GM23338 (cell line): ENCODE results near the gene NIPBL. TPM values are rescaled to one million over a fixed set of nuclear protein-coding genes. Genes with fewer than 3 reads are reported as not detected.

ENCODE experiments used
- ATAC-seq: fragments of 200-7000 bp; cut with Tn5 transposase; 3 replicates; pipeline ENCODE4 v1.9.1; 2020
- DNase-seq: peaks from one replicate; pipeline ENCODE4 v3.0.0-alpha.2; 2015; ENCODE audit warnings: low spot score
- H2AFZ ChIP-seq: fragments of 200-600 bp; sonication (generic); 2 replicates; pipeline ENCODE4 v1.8.0; 2016; ENCODE audit warnings: antibody characterized with exemption, mild to moderate bottlenecking, moderate library complexity
- H3F3A ChIP-seq: fragments of 200-600 bp; sonication (generic); replicated peaks from 2 replicates; pipeline ENCODE4 v1.8.0; 2017; ENCODE audit warnings: antibody characterized with exemption, mixed run types, low read depth
- H3K27ac ChIP-seq: fragments of 200-600 bp; sonication (generic); 2 replicates; pipeline ENCODE4 v1.6.1; 2016; ENCODE audit warnings: low read depth
- H3K27me3 ChIP-seq: fragments of 200-600 bp; sonication (generic); 2 replicates; pipeline ENCODE4 v1.8.0; 2016; ENCODE audit warnings: mild to moderate bottlenecking, mixed run types, moderate library complexity; ENCODE audit not compliant: insufficient read depth
- H3K36me3 ChIP-seq: fragments of 200-600 bp; sonication (generic); 2 replicates; pipeline ENCODE4 v1.8.0; 2016; ENCODE audit warnings: mild to moderate bottlenecking; ENCODE audit not compliant: insufficient read depth
- H3K4me1 ChIP-seq: fragments of 200-600 bp; sonication (generic); 2 replicates; pipeline ENCODE4 v1.8.0; 2016; ENCODE audit warnings: mild to moderate bottlenecking, moderate library complexity; ENCODE audit not compliant: insufficient read depth
- H3K4me2 ChIP-seq: fragments of 200-600 bp; sonication (generic); 2 replicates; pipeline ENCODE4 v1.7.1; 2017; ENCODE audit warnings: mixed run types
- H3K4me3 ChIP-seq: fragments of 200-600 bp; sonication (generic); 2 replicates; pipeline ENCODE4 v1.6.1; 2016; ENCODE audit warnings: mixed run types
- H3K79me2 ChIP-seq: fragments of 200-600 bp; sonication (generic); replicated peaks from 2 replicates; pipeline ENCODE4 v1.8.0; 2017; ENCODE audit warnings: mild to moderate bottlenecking; ENCODE audit not compliant: insufficient read depth
- H3K9me2 ChIP-seq: fragments of 200-600 bp; sonication (generic); 2 replicates; pipeline ENCODE4 v1.8.0; 2017; ENCODE audit not compliant: insufficient read depth
- H4K20me1 ChIP-seq: fragments of 200-600 bp; sonication (generic); replicated peaks from 2 replicates; pipeline ENCODE4 v1.8.0; 2017; ENCODE audit warnings: mild to moderate bottlenecking; ENCODE audit not compliant: insufficient read depth
- H3K27ac Mint-ChIP-seq: 2 replicates; pipeline ENCODE4 v1.8.0; 2020; ENCODE audit warnings: inconsistent platforms, mild to moderate bottlenecking, moderate library complexity, mixed read lengths
- H3K27me3 Mint-ChIP-seq: 3 replicates; pipeline ENCODE4 v1.8.0; 2022; ENCODE audit warnings: low read depth, mild to moderate bottlenecking, moderate library complexity, mixed read lengths, inconsistent platforms; ENCODE audit not compliant: insufficient read depth, poor library complexity
- H3K36me3 Mint-ChIP-seq: 3 replicates; pipeline ENCODE4 v1.8.0; 2021; ENCODE audit warnings: low read depth, mild to moderate bottlenecking, inconsistent platforms, moderate library complexity, mixed read lengths
- H3K4me1 Mint-ChIP-seq: 3 replicates; pipeline ENCODE4 v1.8.0; 2020; ENCODE audit warnings: mild to moderate bottlenecking, inconsistent platforms, mixed read lengths
- H3K4me3 Mint-ChIP-seq: 3 replicates; pipeline ENCODE4 v1.8.0; 2021; ENCODE audit warnings: moderate library complexity, mild to moderate bottlenecking, inconsistent platforms, mixed read lengths
- H3K9me3 Mint-ChIP-seq: 3 replicates; pipeline ENCODE4 v1.8.0; 2020; ENCODE audit warnings: moderate library complexity, mild to moderate bottlenecking, inconsistent platforms, mixed read lengths
- EZH2 ChIP-seq: fragments of 200-600 bp; sonication (generic); IDR thresholded peaks from one replicate; pipeline ENCODE4 v1.8.0; 2017; ENCODE audit warnings: antibody characterized with exemption, mild to moderate bottlenecking, low read depth; ENCODE audit not compliant: unreplicated experiment
- EZH2phosphoT487 ChIP-seq: fragments of 200-600 bp; sonication (generic); IDR thresholded peaks from one replicate; pipeline ENCODE4 v1.8.1; 2018; ENCODE audit warnings: antibody characterized with exemption; ENCODE audit not compliant: unreplicated experiment
- JUNB ChIP-seq: IDR thresholded peaks from one replicate; pipeline ENCODE4 v1.6.1; 2016; ENCODE audit warnings: antibody characterized with exemption; ENCODE audit not compliant: unreplicated experiment
- NANOG ChIP-seq: IDR thresholded peaks from 2 replicates; pipeline ENCODE4 v1.6.1; 2016; ENCODE audit warnings: antibody characterized with exemption, borderline replicate concordance
- POLR2AphosphoS5 ChIP-seq: IDR thresholded peaks from 2 replicates; pipeline ENCODE4 v1.6.1; 2016; ENCODE audit warnings: antibody characterized with exemption, low read depth
- STAT1 ChIP-seq: IDR thresholded peaks from one replicate; pipeline ENCODE4 v1.6.1; 2016; ENCODE audit warnings: antibody characterized with exemption; ENCODE audit not compliant: unreplicated experiment
- ZNF114 ChIP-seq: fragments of 250-450 bp; sonication (Bioruptor Pico); IDR thresholded peaks from 2 replicates; pipeline ENCODE4 v1.5.0; 2020; ENCODE audit warnings: mild to moderate bottlenecking, moderate library complexity
- ZNF331 ChIP-seq: fragments of 250-450 bp; sonication (Bioruptor Pico); IDR thresholded peaks from 2 replicates; pipeline ENCODE4 v1.5.0; 2020; ENCODE audit warnings: low read depth, mild to moderate bottlenecking, moderate library complexity
- polyA plus RNA-seq: library from polyadenylated mRNA; unstranded; fragments of >200 nt; fragmentation: Nextera tagmentation; extraction: Ambion mirVana; gene quantifications from 2 replicates; pipeline ENCODE4 v1.2.1, GENCODE V29; 2016
- total RNA-seq: library from RNA; depleted of rRNA; stranded (reverse); fragments of >200 nt; shearing (Covaris generic); gene quantifications from 2 replicates; pipeline ENCODE4 v1.2.3, GENCODE V29; 2014
- TF ChIP-seq, protein P1 (sequence below): fragments of 250-450 bp; sonication (Bioruptor Pico); IDR thresholded peaks from 2 replicates; pipeline ENCODE4 v1.5.0; 2020; ENCODE audit warnings: mild to moderate bottlenecking, moderate library complexity
- TF ChIP-seq, protein P2 (sequence below): IDR thresholded peaks from one replicate; pipeline ENCODE4 v1.6.1; 2018; ENCODE audit warnings: antibody characterized with exemption; ENCODE audit not compliant: unreplicated experiment
- TF ChIP-seq, protein P3 (sequence below), 2 experiments: fragments of 200-600 bp in 1 of 2; sonication (generic) in 1 of 2; conservative IDR thresholded peaks; 2 replicates each; pipeline versions ENCODE4 v1.5.1 to v1.6.1; 2016 to 2017; ENCODE audit warnings: antibody characterized with exemption in 2 of 2, low read depth in 2 of 2, mild to moderate bottlenecking in 2 of 2, moderate library complexity in 1 of 2
- TF ChIP-seq, protein P4 (sequence below): IDR thresholded peaks from 2 replicates; pipeline ENCODE4 v1.6.1; 2016; ENCODE audit warnings: antibody characterized with exemption

Gene NIPBL
- total and polyA plus RNA-seq, 2 experiments from 2014 or later, result 44.2 to 51.4 TPM

DNA sequence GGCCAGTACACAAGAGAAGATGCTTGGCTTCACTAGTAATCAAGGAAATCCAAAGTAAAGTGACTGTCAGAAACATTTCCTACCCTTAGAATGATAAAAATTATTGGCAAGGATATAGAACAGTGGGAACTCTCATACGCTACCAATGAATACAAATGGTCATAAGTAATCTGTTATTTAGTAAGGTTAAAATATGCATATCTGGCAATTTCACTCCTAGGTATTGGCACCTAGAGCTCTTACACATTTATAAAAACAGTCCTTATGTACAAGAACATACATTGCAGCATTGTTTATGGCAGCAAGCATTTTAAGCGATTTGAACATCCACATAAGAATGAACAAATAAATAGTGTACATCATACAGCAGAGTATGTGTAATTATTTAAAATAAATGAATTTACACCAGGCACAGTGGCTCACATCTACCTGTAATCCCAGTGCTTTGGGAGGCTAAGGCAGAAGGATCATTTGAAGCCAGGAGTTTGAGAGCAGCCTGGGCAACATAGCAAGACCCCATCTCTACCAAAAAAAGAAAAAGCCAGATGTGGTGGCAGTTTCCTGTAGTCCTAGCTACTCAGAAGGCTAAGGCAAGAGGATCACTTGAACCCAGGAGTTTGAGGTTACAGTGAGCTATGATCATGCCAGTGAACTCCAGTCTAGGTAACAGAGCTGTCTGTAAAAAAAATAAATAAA lies 93.3 kb downstream of the NIPBL start (continued):
- TF ChIP-seq, protein P1, sequence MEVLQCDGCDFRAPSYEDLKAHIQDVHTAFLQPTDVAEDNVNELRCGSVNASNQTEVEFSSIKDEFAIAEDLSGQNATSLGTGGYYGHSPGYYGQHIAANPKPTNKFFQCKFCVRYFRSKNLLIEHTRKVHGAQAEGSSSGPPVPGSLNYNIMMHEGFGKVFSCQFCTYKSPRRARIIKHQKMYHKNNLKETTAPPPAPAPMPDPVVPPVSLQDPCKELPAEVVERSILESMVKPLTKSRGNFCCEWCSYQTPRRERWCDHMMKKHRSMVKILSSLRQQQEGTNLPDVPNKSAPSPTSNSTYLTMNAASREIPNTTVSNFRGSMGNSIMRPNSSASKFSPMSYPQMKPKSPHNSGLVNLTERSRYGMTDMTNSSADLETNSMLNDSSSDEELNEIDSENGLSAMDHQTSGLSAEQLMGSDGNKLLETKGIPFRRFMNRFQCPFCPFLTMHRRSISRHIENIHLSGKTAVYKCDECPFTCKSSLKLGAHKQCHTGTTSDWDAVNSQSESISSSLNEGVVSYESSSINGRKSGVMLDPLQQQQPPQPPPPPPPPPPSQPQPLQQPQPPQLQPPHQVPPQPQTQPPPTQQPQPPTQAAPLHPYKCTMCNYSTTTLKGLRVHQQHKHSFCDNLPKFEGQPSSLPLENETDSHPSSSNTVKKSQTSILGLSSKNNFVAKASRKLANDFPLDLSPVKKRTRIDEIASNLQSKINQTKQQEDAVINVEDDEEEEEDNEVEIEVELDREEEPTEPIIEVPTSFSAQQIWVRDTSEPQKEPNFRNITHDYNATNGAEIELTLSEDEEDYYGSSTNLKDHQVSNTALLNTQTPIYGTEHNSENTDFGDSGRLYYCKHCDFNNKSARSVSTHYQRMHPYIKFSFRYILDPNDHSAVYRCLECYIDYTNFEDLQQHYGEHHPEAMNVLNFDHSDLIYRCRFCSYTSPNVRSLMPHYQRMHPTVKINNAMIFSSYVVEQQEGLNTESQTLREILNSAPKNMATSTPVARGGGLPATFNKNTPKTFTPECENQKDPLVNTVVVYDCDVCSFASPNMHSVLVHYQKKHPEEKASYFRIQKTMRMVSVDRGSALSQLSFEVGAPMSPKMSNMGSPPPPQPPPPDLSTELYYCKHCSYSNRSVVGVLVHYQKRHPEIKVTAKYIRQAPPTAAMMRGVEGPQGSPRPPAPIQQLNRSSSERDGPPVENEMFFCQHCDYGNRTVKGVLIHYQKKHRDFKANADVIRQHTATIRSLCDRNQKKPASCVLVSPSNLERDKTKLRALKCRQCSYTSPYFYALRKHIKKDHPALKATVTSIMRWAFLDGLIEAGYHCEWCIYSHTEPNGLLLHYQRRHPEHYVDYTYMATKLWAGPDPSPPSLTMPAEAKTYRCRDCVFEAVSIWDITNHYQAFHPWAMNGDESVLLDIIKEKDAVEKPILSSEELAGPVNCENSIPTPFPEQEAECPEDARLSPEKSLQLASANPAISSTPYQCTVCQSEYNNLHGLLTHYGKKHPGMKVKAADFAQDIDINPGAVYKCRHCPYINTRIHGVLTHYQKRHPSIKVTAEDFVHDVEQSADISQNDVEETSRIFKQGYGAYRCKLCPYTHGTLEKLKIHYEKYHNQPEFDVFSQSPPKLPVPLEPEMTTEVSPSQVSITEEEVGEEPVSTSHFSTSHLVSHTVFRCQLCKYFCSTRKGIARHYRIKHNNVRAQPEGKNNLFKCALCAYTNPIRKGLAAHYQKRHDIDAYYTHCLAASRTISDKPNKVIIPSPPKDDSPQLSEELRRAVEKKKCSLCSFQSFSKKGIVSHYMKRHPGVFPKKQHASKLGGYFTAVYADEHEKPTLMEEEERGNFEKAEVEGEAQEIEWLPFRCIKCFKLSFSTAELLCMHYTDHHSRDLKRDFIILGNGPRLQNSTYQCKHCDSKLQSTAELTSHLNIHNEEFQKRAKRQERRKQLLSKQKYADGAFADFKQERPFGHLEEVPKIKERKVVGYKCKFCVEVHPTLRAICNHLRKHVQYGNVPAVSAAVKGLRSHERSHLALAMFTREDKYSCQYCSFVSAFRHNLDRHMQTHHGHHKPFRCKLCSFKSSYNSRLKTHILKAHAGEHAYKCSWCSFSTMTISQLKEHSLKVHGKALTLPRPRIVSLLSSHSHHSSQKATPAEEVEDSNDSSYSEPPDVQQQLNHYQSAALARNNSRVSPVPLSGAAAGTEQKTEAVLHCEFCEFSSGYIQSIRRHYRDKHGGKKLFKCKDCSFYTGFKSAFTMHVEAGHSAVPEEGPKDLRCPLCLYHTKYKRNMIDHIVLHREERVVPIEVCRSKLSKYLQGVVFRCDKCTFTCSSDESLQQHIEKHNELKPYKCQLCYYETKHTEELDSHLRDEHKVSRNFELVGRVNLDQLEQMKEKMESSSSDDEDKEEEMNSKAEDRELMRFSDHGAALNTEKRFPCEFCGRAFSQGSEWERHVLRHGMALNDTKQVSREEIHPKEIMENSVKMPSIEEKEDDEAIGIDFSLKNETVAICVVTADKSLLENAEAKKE (CRISPR knock-in tag), result no peak
- no peak for TF ChIP-seq ZNF114 (CRISPR knock-in tag)

DNA sequence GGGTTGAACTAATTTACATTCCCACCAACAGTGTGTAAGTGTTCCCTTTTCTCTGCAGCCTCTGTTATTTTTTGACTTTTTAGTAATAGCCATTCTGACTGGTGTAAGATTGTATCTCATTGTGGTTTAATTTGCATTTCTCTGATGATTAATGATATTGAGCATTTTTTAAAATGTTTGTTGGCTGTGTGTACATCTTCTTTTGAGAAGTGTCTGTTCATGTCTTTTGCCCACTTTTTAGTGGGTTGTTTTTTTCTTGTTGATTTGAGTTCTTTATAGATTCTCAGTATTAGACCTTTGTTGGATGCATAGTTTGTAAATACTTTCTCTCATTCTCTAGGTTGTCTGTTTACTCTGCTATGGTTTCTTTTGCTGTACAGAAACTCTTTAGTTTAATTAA lies 101.6 kb downstream of the NIPBL start:
- no peak for TF ChIP-seq EZH2
- TF ChIP-seq, protein P2, sequence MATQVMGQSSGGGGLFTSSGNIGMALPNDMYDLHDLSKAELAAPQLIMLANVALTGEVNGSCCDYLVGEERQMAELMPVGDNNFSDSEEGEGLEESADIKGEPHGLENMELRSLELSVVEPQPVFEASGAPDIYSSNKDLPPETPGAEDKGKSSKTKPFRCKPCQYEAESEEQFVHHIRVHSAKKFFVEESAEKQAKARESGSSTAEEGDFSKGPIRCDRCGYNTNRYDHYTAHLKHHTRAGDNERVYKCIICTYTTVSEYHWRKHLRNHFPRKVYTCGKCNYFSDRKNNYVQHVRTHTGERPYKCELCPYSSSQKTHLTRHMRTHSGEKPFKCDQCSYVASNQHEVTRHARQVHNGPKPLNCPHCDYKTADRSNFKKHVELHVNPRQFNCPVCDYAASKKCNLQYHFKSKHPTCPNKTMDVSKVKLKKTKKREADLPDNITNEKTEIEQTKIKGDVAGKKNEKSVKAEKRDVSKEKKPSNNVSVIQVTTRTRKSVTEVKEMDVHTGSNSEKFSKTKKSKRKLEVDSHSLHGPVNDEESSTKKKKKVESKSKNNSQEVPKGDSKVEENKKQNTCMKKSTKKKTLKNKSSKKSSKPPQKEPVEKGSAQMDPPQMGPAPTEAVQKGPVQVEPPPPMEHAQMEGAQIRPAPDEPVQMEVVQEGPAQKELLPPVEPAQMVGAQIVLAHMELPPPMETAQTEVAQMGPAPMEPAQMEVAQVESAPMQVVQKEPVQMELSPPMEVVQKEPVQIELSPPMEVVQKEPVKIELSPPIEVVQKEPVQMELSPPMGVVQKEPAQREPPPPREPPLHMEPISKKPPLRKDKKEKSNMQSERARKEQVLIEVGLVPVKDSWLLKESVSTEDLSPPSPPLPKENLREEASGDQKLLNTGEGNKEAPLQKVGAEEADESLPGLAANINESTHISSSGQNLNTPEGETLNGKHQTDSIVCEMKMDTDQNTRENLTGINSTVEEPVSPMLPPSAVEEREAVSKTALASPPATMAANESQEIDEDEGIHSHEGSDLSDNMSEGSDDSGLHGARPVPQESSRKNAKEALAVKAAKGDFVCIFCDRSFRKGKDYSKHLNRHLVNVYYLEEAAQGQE, result no peak
- TF ChIP-seq EZH2phosphoT487, result no peak
- TF ChIP-seq ZNF331 (CRISPR knock-in tag), result no peak
- TF ChIP-seq, protein P3, sequence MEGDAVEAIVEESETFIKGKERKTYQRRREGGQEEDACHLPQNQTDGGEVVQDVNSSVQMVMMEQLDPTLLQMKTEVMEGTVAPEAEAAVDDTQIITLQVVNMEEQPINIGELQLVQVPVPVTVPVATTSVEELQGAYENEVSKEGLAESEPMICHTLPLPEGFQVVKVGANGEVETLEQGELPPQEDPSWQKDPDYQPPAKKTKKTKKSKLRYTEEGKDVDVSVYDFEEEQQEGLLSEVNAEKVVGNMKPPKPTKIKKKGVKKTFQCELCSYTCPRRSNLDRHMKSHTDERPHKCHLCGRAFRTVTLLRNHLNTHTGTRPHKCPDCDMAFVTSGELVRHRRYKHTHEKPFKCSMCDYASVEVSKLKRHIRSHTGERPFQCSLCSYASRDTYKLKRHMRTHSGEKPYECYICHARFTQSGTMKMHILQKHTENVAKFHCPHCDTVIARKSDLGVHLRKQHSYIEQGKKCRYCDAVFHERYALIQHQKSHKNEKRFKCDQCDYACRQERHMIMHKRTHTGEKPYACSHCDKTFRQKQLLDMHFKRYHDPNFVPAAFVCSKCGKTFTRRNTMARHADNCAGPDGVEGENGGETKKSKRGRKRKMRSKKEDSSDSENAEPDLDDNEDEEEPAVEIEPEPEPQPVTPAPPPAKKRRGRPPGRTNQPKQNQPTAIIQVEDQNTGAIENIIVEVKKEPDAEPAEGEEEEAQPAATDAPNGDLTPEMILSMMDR (conservative IDR thresholded peaks at IDR 0.05; ENCODE audit: low read depth in 2 of 2), result no peak
- TF ChIP-seq POLR2AphosphoS5, result no peak
- TF ChIP-seq ZNF114 (CRISPR knock-in tag), result no peak
- TF ChIP-seq, protein P4, sequence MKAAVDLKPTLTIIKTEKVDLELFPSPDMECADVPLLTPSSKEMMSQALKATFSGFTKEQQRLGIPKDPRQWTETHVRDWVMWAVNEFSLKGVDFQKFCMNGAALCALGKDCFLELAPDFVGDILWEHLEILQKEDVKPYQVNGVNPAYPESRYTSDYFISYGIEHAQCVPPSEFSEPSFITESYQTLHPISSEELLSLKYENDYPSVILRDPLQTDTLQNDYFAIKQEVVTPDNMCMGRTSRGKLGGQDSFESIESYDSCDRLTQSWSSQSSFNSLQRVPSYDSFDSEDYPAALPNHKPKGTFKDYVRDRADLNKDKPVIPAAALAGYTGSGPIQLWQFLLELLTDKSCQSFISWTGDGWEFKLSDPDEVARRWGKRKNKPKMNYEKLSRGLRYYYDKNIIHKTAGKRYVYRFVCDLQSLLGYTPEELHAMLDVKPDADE, result no peak
- TF ChIP-seq NANOG, result no peak
- no peak for TF ChIP-seq STAT1
- TF ChIP-seq JUNB, result no peak
- no peaks in the 10 kb centered on the region for H3F3A ChIP-seq
- H3K36me3 ChIP-seq, result peaks cover 12% of the 10 kb centered on the region; the same call in 1 of the 2 replicates
- DNase-seq (no peak), ATAC-seq (no peak)
- H3K27me3 Mint-ChIP-seq, result no peaks in the 10 kb centered on the region
- H3K9me2 ChIP-seq, result no peaks in the 10 kb centered on the region
- H3K4me3 ChIP-seq, result no peak overlapping the region
- H3K4me2 ChIP-seq, result no peak overlapping the region
- H3K79me2 ChIP-seq, result peaks cover 56% of the 10 kb centered on the region
- H3K27ac ChIP-seq, result no peak overlapping the region
- peaks cover 27% of the 10 kb centered on the region; the same call in 2 of the 3 replicates for H3K36me3 Mint-ChIP-seq
- no peaks in the 10 kb centered on the region for H3K4me1 Mint-ChIP-seq
- no peaks in the 10 kb centered on the region for H3K4me1 ChIP-seq
- no peak overlapping the region for H3K27ac Mint-ChIP-seq
- H4K20me1 ChIP-seq, result peaks cover 5% of the 10 kb centered on the region
- no peaks in the 10 kb centered on the region for H3K27me3 ChIP-seq
- H3K9me3 Mint-ChIP-seq, result no peaks in the 10 kb centered on the region
- H3K4me3 Mint-ChIP-seq, result no peak overlapping the region
- no peak overlapping the region for H2AFZ ChIP-seq
